Smooth muscle cell of the brain vasculature (primary cell): ENCODE data around the gene DNAJC3.
A peak's percentile ranks its signal among the peaks of the same experiment; 100 is the strongest.
"Not testable (repeated sequence)": the region's sequence is repeated elsewhere in the genome, so short reads cannot be mapped to it uniquely, and the experiment has no call there.

ENCODE experiments used
- DNase-seq: peaks from one replicate; pipeline ENCODE4 v3.0.0-alpha.2; 2012; ENCODE audit warnings: low read depth, low spot score

The DNAJC3 gene, protein sequence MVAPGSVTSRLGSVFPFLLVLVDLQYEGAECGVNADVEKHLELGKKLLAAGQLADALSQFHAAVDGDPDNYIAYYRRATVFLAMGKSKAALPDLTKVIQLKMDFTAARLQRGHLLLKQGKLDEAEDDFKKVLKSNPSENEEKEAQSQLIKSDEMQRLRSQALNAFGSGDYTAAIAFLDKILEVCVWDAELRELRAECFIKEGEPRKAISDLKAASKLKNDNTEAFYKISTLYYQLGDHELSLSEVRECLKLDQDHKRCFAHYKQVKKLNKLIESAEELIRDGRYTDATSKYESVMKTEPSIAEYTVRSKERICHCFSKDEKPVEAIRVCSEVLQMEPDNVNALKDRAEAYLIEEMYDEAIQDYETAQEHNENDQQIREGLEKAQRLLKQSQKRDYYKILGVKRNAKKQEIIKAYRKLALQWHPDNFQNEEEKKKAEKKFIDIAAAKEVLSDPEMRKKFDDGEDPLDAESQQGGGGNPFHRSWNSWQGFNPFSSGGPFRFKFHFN

DNA sequence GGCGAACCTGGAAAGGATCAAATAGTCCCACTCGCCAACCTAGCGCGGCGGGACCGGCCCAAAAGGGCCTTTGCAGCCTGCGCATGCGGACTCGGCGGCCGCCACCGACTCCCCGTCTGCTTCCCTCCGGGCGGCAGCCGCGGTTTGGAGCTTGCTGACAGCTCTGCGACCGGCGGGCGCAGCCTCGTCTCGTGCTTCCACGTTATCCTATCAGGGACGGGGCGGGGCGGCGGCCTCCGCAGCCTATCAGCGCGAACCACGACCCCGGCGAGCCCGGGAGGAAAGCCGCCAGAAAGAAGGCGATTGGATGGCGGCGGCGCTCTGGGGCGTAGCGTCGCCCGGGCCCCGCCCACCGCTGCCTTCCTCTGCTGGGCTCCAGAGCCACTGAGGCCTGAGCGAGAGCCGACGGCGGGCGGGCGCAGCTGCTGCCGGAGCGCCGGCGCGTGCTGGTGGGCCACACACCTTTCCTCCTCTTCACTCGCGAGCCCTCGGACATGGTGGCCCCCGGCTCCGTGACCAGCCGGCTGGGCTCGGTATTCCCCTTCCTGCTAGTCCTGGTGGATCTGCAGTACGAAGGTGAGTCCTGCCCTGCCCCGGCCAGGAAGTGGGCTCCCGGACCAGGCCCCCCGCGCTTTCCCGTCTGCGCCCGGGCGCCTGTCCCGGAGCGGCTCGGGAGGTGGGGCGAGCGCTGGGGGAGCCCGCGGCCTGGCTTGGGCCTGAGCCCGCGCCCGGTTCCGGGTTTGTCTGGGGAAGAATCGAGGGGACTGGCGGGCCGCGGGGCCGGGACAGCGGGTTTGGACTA lies at the start of gene DNAJC3:
Gene DNAJC3 (plus strand): TSS at position 378 of the 802 bp plus-strand sequence. CDS start 117 bp downstream, at position 495.
- peak; percentile 95 for DNase-seq

DNA sequence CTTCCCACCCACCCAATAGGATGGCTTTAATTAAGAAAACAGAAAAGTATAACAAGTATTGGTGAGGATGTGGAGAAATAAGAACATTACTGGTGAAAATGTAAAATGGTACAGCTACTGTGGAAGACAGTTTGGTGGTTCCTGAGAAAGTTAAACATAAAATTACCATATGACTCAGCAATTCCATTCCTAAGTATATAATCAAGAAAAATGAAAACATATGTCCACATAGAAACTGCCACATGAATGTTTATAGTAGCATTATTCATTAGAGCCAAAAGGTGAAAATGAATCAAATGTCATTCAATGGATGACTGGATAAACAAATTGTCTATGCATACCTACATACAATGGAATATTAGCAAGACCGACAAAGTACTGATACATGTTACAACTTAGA lies 49.3 kb upstream of the DNAJC3 start:
- DNase-seq: no peak

DNA sequence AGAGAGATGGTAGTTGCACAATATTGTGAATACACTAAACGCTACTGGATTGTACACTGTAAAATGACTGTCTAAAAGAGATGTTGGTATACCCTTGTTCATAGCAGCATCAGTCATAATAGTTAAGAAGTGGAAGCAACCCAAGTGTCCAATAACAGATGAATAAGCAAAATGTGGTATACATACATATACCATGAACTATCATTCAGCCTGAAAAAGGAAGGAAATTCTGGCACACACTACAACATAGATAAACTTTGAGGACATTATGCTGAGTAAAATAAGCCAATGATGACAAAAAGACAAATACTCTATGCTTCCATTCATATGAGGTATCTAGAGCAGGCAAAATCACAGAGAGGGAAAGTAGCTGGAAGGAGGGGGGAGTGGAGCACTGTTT lies 48.5 kb upstream of the DNAJC3 start:
- no peak for DNase-seq

DNA sequence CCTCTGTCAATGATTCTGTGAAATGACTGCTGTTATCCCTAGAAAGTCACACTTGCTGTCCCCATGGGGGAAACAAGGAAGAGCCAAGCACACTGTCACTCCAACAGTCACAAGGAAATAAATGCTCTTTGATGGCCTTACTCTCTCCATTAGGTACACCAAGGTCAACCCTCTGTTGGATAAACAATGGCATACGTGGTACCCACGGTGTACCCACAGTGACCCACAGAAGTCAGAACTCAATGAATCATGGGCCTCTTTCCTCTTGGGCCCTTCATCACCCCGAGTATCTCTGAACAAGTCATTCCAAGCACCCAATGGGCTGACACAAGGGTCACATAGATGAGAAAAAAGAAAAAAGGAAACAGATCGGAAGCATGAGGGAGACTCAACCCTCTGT lies 47.9 kb upstream of the DNAJC3 start:
- no peak for DNase-seq

DNA sequence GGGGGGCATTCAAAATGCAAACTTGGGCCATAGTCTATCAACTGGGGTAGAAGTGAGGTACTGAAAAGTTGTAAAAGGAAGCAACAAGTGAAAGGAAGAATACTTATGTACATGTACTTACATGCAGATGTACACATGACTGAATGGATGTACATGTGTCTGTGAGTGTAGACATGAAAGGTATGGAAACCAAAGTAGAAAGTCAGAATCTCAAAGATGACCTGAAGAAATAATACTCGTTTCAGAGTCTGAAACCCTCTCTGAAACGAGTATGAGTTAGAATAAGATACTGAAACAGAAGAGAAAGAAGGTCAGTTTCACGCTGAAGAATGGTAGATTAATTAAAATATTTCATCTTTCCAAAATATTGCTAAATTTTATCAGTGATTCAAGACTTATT lies 46.3 kb upstream of the DNAJC3 start:
- DNase-seq: no peak

DNA sequence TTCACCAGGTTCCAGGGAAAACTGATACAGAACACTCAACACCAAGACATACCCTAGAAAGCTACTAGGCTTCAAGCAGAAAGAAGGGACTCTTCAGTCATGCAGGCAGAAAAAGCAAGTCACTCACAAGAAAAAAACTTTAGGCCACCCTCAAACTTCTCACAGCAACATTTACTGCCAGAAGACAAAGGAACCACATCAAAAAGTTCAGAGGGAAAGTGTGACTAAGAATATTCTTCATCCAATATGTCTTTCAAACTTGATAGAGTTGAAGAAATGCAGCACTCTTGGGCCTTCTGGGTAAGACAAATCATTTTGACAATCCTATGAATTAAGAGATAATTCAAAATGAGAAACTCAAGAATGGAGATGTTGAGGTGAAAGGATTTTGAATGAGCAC lies 40.1 kb upstream of the DNAJC3 start:
- DNase-seq: no peak

DNA sequence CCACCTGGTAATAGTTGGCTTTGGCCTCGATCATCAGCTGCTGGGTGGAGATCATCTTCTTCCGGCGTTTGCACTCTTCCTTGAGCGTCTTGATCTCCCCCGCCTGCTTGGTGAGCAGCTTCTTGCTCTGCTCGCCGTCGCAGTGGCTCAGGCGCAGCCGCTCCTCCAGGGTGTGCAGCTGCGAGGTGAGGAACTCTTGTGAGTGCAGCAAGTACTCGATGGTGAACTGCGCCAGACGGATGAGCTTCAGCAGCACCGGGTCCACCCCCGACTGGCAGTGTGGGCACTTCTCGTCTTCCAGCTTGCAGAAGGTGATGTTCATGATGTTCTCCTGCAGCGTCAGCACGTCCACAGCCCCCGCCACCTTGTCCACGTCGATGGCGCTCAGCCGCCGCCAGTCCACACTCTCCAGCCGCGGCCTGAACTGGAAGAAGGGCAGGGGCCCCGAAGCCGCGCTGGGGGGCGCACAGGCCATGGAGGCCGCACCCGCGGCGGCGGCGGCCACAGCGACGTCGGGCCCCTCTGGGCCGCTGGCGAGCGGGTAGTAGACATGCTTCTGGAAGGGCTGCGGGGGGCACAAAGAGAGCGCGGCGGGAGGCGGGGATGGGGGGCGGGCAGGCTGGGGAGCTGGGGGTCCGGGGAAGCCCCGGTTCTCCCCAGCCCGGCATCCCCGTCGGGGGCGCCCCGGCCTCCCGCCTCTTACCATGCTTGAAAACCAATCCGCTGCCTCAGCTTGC lies 35.5 kb upstream of the DNAJC3 start:
- DNase-seq: no peak

DNA sequence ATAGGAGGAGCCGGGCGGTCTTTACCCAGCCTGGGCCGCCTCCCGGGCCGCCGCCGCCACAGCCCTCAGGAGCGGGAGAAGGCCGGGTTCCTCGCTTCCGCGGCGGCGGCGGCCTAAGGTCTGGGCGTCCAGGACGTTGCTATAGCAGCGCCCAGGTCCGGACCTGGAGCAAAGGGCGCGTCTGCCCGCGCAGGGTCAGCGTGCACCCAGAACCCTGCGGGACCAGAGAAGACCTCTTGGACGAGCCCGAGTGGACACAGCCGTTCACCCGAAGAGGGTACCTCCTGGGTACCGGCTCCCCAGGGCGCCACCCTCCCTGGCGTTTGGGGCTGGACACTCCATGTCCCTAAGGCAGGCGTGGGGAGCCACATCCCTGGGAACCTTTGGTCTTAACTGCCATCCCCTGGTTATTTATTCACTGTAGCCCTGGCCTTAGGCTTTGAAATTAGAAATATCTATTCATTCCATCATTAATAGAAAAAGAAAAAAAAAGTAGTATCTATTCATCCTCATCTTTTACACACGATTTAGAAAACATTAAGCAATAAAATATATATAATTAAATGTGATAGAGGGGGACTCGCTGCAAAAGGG lies 34.8 kb upstream of the DNAJC3 start:
- no peak for DNase-seq

DNA sequence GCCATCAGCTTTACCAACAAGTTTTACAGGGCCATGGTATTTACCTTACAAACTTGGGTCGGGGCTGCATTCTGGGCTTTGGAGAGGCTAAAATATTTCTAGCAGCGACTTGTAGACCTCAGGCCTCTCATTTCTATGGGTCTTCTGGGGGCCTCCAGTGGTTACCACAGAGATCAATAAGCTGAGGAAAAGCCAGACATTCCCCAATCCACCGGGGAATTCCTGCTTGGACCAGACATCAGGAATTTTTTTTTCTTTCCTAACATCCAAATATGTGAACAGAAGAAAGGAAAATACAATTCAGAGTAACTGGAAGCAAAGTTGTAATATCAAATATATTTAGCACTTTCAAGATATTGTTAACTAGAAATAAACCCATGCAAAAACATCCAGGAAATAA lies 33.9 kb upstream of the DNAJC3 start:
- no peak for DNase-seq

DNA sequence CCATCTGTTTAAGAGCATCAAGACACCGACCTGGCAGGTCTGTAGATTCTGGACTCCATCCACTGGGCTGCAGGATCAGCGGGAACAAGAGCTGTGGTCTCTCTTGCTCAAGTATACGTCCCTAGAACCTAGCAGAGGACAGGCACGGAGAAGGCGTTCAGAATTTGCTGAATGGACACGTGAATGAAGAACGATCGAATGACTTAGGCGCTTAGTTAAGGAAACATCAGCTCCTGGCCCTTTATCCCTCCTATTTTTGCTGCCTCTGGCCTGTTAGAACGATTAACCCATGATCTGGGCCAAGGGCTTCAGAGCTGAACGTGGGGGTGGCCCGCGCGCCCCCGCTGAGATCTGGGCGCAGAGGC lies 33.4 kb upstream of the DNAJC3 start:
- DNase-seq: no peak

DNA sequence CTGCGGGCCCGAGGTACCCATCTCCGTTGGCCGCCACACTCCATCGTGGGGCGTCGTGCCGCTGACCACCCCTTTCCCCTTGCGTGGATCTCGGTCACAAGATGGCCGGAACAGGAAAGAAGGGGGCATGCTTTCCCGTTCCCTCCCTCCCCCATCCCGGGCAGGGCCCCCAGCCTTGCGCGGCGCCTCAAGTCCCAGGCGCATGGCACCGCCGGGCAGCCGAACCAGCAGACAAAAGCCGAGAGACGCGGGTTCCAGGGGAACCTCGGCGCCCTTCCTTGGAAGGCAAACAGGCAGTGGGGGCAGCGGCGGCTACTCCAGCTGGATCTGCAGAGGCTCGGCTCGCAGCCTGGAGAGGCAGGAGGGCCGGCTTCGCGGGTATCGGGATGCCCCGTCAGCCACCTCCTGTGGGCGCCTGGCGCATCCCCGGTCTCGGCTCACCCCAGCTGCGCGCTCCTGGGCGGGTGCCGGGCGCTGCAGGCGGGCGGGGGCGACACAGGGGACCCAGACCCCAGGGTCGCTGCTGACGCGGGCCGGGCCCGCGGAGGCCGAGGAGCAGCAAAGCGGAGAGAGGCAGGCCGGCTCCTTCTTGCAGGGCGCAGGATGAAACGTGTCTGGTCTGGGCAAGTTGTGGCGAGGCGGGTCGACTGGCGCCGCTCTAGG lies 32.9 kb upstream of the DNAJC3 start:
- DNase-seq: no peak

DNA sequence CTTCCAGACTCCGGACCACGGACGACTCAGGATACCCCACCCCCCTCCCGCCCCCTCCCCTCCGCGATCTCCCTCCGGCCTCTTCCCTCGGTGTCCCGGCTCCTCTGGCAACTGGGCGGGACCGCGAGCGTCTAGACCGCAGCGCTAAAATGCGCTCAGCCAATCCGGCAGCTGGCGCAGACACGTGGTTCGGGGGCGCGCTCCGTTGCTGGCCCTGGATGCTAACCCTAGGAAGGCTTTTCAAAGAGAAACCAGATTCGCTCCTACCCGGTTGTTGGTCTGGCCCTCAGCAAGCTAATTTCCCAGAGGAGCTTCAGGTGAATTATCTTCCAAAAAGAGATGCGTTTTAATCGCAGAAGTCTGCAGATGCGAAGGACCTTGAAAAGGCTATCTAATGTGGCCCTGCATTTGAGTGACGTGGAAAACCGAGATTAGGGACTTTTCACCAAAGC lies 32.3 kb upstream of the DNAJC3 start, which contains the start of gene DZIP1:
Gene DZIP1 (minus strand): TSS at position 106 of the 452 bp plus-strand sequence. CDS start 2,677 bp downstream, outside the sequence.
- peak; percentile 67 for DNase-seq

DNA sequence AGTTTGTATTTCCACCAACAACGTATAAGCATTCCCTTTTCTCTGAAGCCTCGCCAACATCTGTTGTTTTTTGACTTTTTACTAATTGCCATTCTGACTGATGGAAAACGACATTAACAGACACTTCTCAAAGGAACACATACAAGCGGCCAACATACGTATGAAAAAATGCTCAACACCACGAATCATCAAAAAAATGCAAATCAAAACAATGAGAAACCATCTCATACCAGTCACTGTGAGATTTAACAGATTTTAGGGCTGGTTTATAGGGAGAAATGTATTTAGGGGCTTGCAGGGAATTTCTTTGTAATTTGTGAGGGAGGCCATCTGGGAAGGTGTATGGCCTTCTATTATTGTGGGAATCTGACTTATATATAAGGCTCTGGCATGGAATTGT lies 29.6 kb upstream of the DNAJC3 start:
- DNase-seq: no peak

DNA sequence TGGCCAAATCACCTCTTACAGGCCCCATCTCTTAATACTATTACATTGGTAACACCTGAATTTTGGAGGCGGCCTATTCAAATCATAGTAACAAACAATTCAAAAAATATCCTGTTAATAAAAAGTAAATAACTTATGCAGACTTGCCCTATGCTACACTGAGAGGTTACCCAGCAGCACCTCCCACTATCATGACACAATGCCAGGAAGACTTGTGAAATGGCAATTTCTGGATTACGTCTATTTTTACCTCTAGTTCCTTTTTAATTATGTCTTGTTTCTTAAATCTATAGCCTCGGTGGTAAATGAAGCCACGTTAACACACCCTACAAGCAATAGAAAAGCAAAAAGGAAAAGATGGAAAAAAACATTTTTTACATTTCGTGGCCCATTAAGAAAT lies 26.2 kb upstream of the DNAJC3 start:
- DNase-seq: no peak

DNA sequence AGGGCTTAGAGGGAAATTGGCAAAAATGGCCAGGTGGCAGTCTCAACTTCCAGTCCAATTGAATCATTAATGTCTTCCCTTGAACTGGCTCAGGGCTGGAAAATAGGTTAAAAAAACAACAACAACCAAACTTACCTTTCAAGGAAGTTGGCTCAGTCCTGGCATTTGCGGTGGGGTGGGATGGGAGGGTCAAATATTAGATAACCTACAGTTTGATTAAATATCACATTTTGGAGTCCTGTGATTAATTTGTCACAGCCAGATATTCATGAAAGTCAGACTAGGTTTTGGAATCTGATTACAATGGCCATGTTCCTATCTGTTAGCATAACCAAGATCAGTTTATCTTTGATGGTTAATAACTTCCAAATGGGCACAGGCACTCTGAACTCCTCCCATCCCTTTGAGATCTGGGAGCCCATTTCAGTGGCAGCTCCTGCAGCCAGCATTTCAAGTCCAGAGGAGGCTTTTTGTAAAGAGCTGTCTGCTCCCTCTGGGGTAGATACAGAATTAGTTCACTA lies 24.6 kb upstream of the DNAJC3 start:
- no peak for DNase-seq

DNA sequence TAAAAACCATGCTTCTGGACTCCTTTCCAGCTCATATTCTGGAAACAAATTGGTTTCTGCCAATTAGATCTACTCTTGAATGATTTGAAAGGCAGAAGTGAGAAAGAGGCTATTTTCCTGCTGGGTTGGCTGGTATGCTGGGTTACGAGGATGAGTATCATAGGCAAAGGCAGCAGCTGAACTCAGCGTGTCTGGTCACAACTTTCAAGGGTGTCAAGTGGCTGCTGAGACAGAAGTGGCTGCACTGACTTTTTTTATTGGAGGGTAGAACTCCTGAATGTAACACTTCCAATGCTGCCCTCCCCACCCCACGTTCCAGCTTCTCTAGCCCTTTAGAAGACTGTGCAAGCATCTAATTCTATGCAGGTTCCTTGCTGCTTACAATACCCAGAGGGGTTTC lies 24.1 kb upstream of the DNAJC3 start:
- no peak for DNase-seq

DNA sequence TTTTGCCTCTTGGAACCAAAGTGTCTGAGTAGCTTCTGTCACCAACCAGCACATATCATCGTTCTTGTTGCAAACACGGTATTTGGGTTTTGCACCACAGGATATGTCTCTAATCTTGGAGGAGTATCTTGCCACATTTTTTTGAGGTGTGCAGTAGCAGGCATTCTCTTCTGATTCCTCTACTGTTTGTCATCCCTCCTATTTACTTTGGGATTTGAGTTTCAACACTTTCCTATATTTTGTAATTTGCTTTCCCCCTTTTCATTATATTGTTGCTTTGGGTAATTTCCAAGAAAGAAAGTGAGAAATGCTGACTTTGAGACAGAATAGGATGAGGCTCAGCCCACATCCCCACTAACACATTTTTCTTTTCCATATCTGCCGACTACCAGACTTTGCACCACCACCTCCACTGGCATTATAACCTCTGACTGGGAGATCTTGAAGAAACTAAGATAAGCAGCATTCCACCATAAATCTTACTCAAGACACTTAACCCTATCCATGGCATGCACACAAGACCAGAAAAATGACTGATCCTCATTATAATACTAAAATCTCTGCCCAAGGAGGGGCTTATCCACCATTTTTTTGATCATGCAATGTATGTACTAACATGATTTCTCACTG lies 20.4 kb upstream of the DNAJC3 start:
- DNase-seq: no peak

DNA sequence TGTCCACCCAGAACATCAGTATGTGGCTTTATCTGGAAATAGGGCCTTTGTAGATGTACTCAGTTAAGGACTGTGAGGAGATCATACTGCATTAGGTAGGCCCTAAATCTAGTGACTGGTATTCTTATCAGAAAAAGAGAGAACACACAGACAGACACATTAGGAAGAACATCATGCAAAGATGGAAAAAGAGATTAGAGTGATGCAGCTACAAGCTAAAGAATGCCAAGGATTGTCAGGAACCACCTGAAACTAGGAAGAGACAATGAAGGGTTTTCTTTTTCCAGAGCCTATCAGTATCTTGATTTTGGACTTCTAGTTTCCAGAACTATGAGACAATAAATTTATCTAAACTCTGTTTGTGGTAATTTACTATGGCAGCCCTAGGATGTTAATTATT lies 17.4 kb upstream of the DNAJC3 start:
- DNase-seq: no peak

DNA sequence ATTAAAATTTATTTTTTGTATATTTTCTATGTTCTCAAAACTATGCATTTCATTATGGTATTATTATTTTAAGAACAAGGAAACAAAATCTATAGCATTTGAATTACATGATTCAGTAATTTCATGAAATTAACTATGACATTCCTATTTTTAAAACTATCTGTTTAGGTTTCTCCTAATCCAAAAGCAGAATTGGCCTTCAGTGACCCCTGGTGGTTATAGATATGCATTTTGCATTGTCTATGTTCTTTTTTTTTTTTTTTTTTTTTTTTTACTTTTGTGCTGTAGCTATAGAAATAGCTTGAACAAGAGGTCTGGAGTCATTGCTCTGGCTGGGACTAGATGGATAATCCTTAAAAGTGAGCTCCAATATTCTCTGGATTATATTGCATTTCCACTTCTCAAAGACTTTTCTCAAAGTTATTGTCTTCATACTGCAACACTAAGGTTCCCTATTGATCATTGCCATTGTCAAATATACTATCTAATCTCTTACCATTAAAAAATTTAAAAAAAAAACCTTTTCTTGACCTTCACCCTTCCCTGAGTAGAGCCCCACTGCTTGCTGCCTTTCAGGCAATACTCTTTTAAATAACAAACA lies 15.9 kb upstream of the DNAJC3 start:
- DNase-seq: no peak

DNA sequence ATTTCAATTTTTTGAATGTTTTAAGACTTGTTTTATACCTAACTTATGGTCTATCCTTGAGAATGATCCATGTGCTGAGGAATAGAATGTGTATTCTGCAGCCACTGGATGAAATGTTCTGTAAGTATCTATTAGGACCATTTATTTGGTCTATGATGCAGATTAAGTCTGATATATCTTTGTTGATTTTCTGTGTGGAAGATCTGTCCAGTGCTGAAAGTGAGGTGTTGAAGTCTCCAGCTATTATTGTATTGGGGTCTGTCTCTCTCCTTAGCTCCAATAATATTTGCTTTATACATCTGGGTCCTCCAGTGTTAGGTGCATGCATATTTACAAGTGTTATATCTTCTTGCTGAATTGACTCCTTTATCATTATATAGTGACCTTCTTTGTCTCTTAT lies 9.7 kb upstream of the DNAJC3 start:
- DNase-seq: not testable (repeated sequence)
